Cardiac muscle cell (in vitro differentiated cells and primary cell): Measurements from ENCODE around the gene DUOX1. TPM values are rescaled to one million over a fixed set of nuclear protein-coding genes. Genes with fewer than 3 reads are reported as not detected.
A peak's percentile ranks its signal among the peaks of the same experiment; 100 is the strongest.

Source experiments
- DNase-seq, 2 donors: peaks; one replicate each; pipeline versions ENCODE4 v3.0.0 to v3.0.0-alpha.2; 2010 to 2017; ENCODE audit warnings: low read depth in 1 of 2, low spot score in 1 of 2
- H3K27ac ChIP-seq: fragments of 200-600 bp; sonication (generic); 2 replicates; pipeline ENCODE4 v1.5.1; 2016
- H3K27me3 ChIP-seq: fragments of 200-600 bp; sonication (generic); 2 replicates; pipeline ENCODE4 v1.6.0; 2016; ENCODE audit warnings: control low read depth
- H3K36me3 ChIP-seq: fragments of 200-600 bp; sonication (generic); 2 replicates; pipeline ENCODE4 v1.5.1; 2016; ENCODE audit warnings: control low read depth
- H3K4me1 ChIP-seq: fragments of 200-600 bp; sonication (generic); 2 replicates; pipeline ENCODE4 v1.8.1; 2017; ENCODE audit warnings: low read depth, mild to moderate bottlenecking, mixed run types
- H3K4me3 ChIP-seq: fragments of 200-600 bp; sonication (generic); 2 replicates; pipeline ENCODE4 v1.5.1; 2016; ENCODE audit warnings: mild to moderate bottlenecking
- H3K9me3 ChIP-seq: fragments of 200-600 bp; sonication (generic); 2 replicates; pipeline ENCODE4 v1.5.1; 2017; ENCODE audit warnings: low read depth, mild to moderate bottlenecking, control low read depth
- polyA plus RNA-seq: library from polyadenylated mRNA; unstranded; fragments of >200 nt; fragmentation: Nextera tagmentation; extraction: Ambion mirVana; gene quantifications from 2 replicates; pipeline ENCODE4 v1.2.1, GENCODE V29; 2016
- total RNA-seq: library from RNA; depleted of rRNA; stranded (reverse); fragments of >200 nt; gene quantifications from 2 replicates; pipeline ENCODE4 v1.2.3, GENCODE V29; 2016
- TF ChIP-seq, protein P1 (sequence below): IDR thresholded peaks from 2 replicates; pipeline ENCODE4 v1.5.1; 2012; ENCODE audit warnings: low read depth, mild to moderate bottlenecking, low read length

Gene DUOX1
- total and polyA plus RNA-seq, 2 experiments from 2014 or later, result 0.45 to 6.2 TPM

DNA sequence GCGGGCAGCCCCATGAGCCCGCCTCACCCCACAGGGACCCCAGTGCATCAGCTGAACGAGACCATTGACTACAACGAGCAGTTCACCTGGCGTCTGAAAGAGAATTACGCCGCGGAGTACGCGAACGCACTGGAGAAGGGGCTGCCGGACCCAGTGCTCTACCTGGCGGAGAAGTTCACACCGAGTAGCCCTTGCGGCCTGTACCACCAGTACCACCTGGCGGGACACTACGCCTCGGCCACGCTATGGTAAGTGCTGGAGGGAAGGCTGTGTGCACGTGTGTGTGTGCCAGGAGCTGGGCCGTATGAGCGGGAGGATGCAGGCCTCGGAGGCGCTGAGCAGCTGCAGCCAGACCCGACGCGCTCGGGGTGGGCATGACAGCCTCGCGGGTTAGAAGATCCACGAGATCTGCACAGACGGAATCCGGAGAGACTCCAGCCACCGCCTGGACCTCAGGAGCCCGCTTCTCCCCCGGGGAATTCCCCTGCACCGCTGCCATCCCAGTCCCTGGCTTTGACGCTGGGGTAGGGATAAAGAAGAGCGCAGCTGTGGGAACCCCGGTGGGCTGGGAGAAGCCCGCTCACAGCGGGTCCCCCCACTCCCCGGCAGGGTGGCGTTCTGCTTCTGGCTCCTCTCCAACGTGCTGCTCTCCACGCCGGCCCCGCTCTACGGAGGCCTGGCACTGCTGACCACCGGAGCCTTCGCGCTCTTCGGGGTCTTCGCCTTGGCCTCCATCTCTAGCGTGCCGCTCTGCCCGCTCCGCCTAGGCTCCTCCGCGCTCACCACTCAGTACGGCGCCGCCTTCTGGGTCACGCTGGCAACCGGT is 13.1 kb upstream of the DUOX1 start:
- H3K4me1 ChIP-seq, result peaks cover 4% of the 10 kb centered on the region
- no peaks in the 10 kb centered on the region for H3K36me3 ChIP-seq
- TF ChIP-seq, protein P1, sequence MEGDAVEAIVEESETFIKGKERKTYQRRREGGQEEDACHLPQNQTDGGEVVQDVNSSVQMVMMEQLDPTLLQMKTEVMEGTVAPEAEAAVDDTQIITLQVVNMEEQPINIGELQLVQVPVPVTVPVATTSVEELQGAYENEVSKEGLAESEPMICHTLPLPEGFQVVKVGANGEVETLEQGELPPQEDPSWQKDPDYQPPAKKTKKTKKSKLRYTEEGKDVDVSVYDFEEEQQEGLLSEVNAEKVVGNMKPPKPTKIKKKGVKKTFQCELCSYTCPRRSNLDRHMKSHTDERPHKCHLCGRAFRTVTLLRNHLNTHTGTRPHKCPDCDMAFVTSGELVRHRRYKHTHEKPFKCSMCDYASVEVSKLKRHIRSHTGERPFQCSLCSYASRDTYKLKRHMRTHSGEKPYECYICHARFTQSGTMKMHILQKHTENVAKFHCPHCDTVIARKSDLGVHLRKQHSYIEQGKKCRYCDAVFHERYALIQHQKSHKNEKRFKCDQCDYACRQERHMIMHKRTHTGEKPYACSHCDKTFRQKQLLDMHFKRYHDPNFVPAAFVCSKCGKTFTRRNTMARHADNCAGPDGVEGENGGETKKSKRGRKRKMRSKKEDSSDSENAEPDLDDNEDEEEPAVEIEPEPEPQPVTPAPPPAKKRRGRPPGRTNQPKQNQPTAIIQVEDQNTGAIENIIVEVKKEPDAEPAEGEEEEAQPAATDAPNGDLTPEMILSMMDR, result no peak
- peaks cover 93% of the 10 kb centered on the region for H3K27me3 ChIP-seq
- DNase-seq, result peak in 1 of 2 donors; percentile 40
- H3K4me3 ChIP-seq, result no peak overlapping the region
- H3K9me3 ChIP-seq, result no peaks in the 10 kb centered on the region
- H3K27ac ChIP-seq, result no peak overlapping the region

DNA sequence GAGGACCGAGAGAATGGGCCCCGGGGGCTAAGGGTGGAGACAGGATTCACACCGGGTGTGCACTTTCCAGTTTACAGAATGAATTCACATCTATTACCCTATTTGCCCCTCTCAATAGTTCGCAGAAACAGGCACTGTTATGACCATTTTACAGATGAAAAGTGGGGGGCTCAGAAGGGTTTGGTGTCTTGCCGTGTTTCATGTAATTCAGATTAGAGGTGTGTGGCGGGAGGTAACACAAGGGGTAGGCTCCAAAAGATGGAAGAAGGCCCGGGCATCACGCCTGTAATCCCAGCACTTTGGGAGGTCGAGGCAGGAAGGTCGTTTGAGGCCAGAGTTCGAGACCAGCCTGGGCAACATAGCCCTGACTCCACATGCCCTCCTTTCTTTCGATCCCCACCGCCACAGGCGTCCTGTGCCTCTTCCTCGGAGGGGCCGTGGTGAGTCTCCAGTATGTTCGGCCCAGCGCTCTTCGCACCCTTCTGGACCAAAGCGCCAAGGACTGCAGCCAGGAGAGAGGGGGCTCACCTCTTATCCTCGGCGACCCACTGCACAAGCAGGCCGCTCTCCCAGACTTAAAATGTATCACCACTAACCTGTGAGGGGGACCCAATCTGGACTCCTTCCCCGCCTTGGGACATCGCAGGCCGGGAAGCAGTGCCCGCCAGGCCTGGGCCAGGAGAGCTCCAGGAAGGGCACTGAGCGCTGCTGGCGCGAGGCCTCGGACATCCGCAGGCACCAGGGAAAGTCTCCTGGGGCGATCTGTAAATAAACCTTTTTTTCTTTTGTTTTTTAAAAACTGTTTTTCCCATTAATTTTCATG is 12.3 kb upstream of the DUOX1 start:
- H3K4me3 ChIP-seq, result no peak overlapping the region
- TF ChIP-seq, protein P1, result no peak
- no peak overlapping the region for H3K27ac ChIP-seq
- DNase-seq, result no peak
- H3K4me1 ChIP-seq, result peaks cover 4% of the 10 kb centered on the region
- H3K27me3 ChIP-seq, result peaks cover 93% of the 10 kb centered on the region
- H3K9me3 ChIP-seq, result no peaks in the 10 kb centered on the region
- no peaks in the 10 kb centered on the region for H3K36me3 ChIP-seq

DNA sequence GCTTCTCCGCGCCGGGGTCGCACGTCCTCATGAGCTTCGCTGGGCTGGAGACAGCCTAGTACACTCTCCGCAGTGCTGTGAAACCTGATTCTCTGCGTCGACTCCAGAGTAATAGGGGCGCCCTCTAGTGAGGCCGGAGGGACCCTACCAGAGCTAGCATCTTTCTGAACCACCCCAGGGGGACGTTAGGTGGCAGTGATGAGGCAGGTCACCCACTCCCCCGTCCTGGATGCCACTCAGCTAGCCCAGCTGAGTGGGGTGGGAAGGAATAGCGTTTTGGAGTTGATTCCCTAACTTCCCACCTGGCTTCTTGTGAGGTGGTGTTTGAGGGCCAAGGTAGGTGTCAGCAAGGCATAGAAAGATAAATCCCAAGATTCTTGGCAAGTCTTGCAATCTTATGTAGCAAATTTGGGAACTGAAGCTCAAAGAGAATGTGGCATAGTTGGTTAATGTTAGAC is 11.6 kb upstream of the DUOX1 start:
- Histone ChIP-seq H3K27ac (no peak overlapping the region), H3K27me3 (peaks cover 93% of the 10 kb centered on the region), H3K36me3 (no peaks in the 10 kb centered on the region), H3K4me3 (no peak overlapping the region), H3K4me1 (no peaks in the 10 kb centered on the region), H3K9me3 (no peaks in the 10 kb centered on the region)
- DNase-seq, result peak; percentile 94 to 96
- TF ChIP-seq, protein P1, result peak; percentile 100

DNA sequence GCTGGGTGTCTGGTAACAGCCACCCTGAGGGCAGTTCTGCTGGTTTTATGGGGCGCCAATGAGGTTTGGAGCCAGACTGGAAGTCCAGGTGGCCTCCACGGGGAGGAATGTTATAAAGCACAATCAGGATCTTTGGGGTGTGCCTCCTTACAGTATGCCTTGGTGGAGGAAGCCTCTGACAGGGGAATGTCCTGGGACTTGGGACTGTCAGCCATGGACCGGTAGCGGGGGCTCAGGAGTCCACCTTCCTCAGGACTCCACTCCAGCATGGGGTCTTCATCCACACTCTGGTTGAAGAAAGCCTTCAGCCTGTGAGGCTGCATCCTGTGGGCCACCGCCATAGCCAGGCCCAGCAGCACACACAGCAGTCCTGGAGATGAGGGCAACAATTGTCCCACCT is 10.8 kb upstream of the DUOX1 start:
- no peaks in the 10 kb centered on the region for H3K36me3 ChIP-seq
- H3K27ac ChIP-seq, result no peak overlapping the region
- H3K4me1 ChIP-seq, result no peaks in the 10 kb centered on the region
- no peaks in the 10 kb centered on the region for H3K9me3 ChIP-seq
- H3K27me3 ChIP-seq, result peaks cover 93% of the 10 kb centered on the region
- TF ChIP-seq, protein P1, result no peak
- no peak for DNase-seq
- H3K4me3 ChIP-seq, result no peak overlapping the region

DNA sequence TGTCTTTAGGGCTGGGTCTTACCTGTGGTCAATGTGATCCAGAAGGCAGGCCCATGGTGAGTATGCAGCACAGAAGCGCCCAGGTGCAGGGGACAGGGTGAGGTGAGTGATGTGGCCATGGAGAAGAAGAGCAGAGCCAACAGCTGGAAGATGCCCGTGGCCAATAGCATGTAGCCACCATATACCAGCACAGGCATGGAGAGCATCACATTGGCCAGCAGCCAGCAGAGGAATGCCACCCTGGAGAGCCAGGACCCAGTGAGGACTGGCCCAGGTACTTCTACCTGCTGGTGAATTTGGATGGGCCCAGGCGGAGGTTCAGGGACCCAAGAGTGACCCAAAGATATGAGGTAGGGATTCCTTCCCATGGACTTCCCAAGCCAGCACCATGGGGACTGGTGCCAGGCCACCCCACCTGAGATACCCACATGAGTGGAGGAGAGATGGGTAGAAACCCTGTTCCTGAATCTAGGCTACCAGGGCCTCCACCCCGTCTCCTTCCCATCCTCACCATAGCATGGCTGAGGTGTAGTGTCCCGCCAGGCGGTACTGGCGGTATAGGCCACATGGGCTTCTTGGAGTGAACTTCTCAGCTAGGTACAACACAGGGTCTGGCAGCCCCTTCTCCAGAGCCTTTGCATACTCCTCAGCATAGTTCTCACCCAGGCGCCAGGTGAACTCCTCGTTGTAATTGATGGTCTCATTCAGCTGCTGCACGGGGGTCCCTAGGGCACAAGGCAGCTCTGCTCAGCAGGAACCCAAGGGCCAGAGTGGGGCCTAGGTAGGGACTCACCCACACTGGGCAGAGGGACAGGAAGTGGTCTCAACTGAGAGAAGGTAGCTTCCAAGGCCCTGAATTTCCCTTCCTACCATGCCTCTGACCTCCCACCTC is 9.5 kb upstream of the DUOX1 start:
- Histone ChIP-seq H3K36me3 (no peaks in the 10 kb centered on the region), H3K4me3 (no peak overlapping the region), H3K27ac (no peak overlapping the region), H3K27me3 (peaks cover 93% of the 10 kb centered on the region), H3K9me3 (no peaks in the 10 kb centered on the region), H3K4me1 (no peaks in the 10 kb centered on the region)
- TF ChIP-seq, protein P1, result no peak
- DNase-seq, result no peak
